Type B pancreatic cell (in vitro differentiated cells): Measurements from ENCODE around the gene ASXL2. TPM values are rescaled to one million over a fixed set of nuclear protein-coding genes. Genes with fewer than 3 reads are reported as not detected.
A peak's percentile ranks its signal among the peaks of the same experiment; 100 is the strongest.
"Not testable (repeated sequence)": the region's sequence is repeated elsewhere in the genome, so short reads cannot be mapped to it uniquely, and the experiment has no call there.

Source experiments
- DNase-seq: peaks from one replicate; pipeline ENCODE4 v3.0.0; 2021; ENCODE audit warnings: mixed read lengths; ENCODE audit not compliant: unreplicated experiment; ENCODE audit errors: extremely low spot score
- H3K27ac Mint-ChIP-seq: 2 replicates; pipeline ENCODE4 v1.8.0; 2021; ENCODE audit warnings: mild to moderate bottlenecking, mixed read lengths
- H3K27me3 Mint-ChIP-seq: 2 replicates; pipeline ENCODE4 v1.8.0; 2021; ENCODE audit warnings: mixed read lengths
- H3K36me3 Mint-ChIP-seq: 2 replicates; pipeline ENCODE4 v1.8.0; 2021; ENCODE audit warnings: mixed read lengths
- H3K4me1 Mint-ChIP-seq: one replicate; pipeline ENCODE4 v1.8.0; 2021; ENCODE audit warnings: mixed read lengths; ENCODE audit not compliant: unreplicated experiment
- H3K4me3 Mint-ChIP-seq: 2 replicates; pipeline ENCODE4 v1.8.0; 2021; ENCODE audit warnings: mild to moderate bottlenecking, mixed read lengths
- H3K9me3 Mint-ChIP-seq: 2 replicates; pipeline ENCODE4 v1.8.0; 2021; ENCODE audit warnings: mixed read lengths
- CTCF ChIP-seq: fragments of 200-600 bp; sonication (generic); conservative IDR thresholded peaks from 2 replicates; pipeline ENCODE4 v1.5.0; 2021; ENCODE audit warnings: antibody characterized with exemption, mild to moderate bottlenecking
- total RNA-seq: library from RNA; stranded (reverse); gene quantifications from 2 replicates; pipeline ENCODE4 v1.2.1, GENCODE V29; 2021; ENCODE audit warnings: low replicate concordance

Gene ASXL2
- total RNA-seq, 1 donor from 2014 or later, result 29.2 TPM

GRCh38 chr2:25903216-25903776 is 25.0 kb upstream of the ASXL2 start:
- DNase-seq, result no peak
- Mint-ChIP-seq H3K36me3 (no peaks in the 10 kb centered on the region), H3K27me3 (no peaks in the 10 kb centered on the region), H3K27ac (no peak overlapping the region), H3K4me3 (no peak overlapping the region), H3K4me1 (no peaks in the 10 kb centered on the region), H3K9me3 (no peaks in the 10 kb centered on the region)
- no peak for TF ChIP-seq CTCF

- Mint-ChIP-seq H3K9me3 (peaks cover 4% of the 10 kb centered on the region), H3K36me3 (no peaks in the 10 kb centered on the region), H3K4me3 (peak overlapping the region; percentile 49), H3K4me1 (peaks cover 9% of the 10 kb centered on the region), H3K27me3 (no peaks in the 10 kb centered on the region), H3K27ac (peak overlapping the region; percentile 88)
- DNase-seq, result no peak
- no peak for TF ChIP-seq CTCF
These were observed 21.2 kb upstream of the ASXL2 start for GRCh38 chr2:25899404-25899970.

GRCh38 chr2:25897506-25897905 is 19.2 kb upstream of the ASXL2 start:
- Mint-ChIP-seq H3K4me3 (no peak overlapping the region), H3K27ac (no peak overlapping the region), H3K9me3 (peaks cover 4% of the 10 kb centered on the region), H3K36me3 (no peaks in the 10 kb centered on the region), H3K27me3 (no peaks in the 10 kb centered on the region), H3K4me1 (peaks cover 9% of the 10 kb centered on the region)
- no peak for TF ChIP-seq CTCF
- no peak for DNase-seq

GRCh38 chr2:25896308-25896707 is 18.0 kb upstream of the ASXL2 start:
- not testable (repeated sequence) for H3K27me3 Mint-ChIP-seq, H3K9me3 Mint-ChIP-seq, H3K27ac Mint-ChIP-seq, DNase-seq, H3K4me3 Mint-ChIP-seq, H3K36me3 Mint-ChIP-seq, H3K4me1 Mint-ChIP-seq

GRCh38 chr2:25895610-25896009 is 17.3 kb upstream of the ASXL2 start:
- H3K4me3 Mint-ChIP-seq, result peak overlapping the region; percentile 9
- peak overlapping the region; percentile 83 for H3K27ac Mint-ChIP-seq
- H3K4me1 Mint-ChIP-seq, result peaks cover 9% of the 10 kb centered on the region
- DNase-seq, result no peak
- no peaks in the 10 kb centered on the region for H3K36me3 Mint-ChIP-seq
- no peaks in the 10 kb centered on the region for H3K27me3 Mint-ChIP-seq
- peaks cover 4% of the 10 kb centered on the region for H3K9me3 Mint-ChIP-seq
- TF ChIP-seq CTCF, result no peak

- no peaks in the 10 kb centered on the region for H3K36me3 Mint-ChIP-seq
- no peak overlapping the region for H3K27ac Mint-ChIP-seq
- no peak for TF ChIP-seq CTCF
- no peak overlapping the region for H3K4me3 Mint-ChIP-seq
- peaks cover 9% of the 10 kb centered on the region for H3K4me1 Mint-ChIP-seq
- no peaks in the 10 kb centered on the region for H3K27me3 Mint-ChIP-seq
- DNase-seq, result no peak
- H3K9me3 Mint-ChIP-seq, result peaks cover 4% of the 10 kb centered on the region
These were observed 16.7 kb upstream of the ASXL2 start for GRCh38 chr2:25895018-25895417.
